ENCODE data around the gene C18orf32.

GRCh38 chr18:49492694-49493033 lies 5.6 kb upstream of the C18orf32 start:
- no peak for TF ChIP-seq DPF2 (IDR thresholded peaks at IDR 0.05)
- TF ChIP-seq EGR1 (IDR thresholded peaks at IDR 0.05; ENCODE audit: borderline replicate concordance in 1 of 2, low read depth in 2 of 2, low read length in 2 of 2) = no peak
- TF ChIP-seq POLR2AphosphoS5 (IDR thresholded peaks at IDR 0.05; ENCODE audit: low read length) = no peak
- TF ChIP-seq MXI1 (IDR thresholded peaks at IDR 0.05; ENCODE audit: low read depth, low read length) = no peak
- no peak for TF ChIP-seq EZH2 (IDR thresholded peaks at IDR 0.05; ENCODE audit: borderline replicate concordance, control insufficient read depth, low read depth, low read length)
- no peak for TF ChIP-seq RCOR1 (conservative IDR thresholded peaks at IDR 0.05; ENCODE audit: low read depth, low read length)
- TF ChIP-seq ATF3 (IDR thresholded peaks at IDR 0.05; ENCODE audit: borderline replicate concordance, extremely low read depth, low read depth, low read length) = no peak
- no peak for TF ChIP-seq CHD2 (IDR thresholded peaks at IDR 0.05; ENCODE audit: borderline replicate concordance, low read depth, low read length)
- TF ChIP-seq CTCF (IDR thresholded peaks at IDR 0.05 in 2 of 3, conservative IDR thresholded peaks at IDR 0.05 in 1 of 3; ENCODE audit: control insufficient read depth in 2 of 3, extremely low read depth in 1 of 3, insufficient read depth in 1 of 3, low read depth in 3 of 3, low read length in 3 of 3) = no peak
- no peak for TF ChIP-seq NBN (IDR thresholded peaks at IDR 0.05)
- no peak for TF ChIP-seq HCFC1 (IDR thresholded peaks at IDR 0.05; ENCODE audit: low read length)
- TF ChIP-seq JUND (IDR thresholded peaks at IDR 0.05; ENCODE audit: low read depth, low read length) = no peak
- no peak for TF ChIP-seq CEBPZ (IDR thresholded peaks at IDR 0.05; ENCODE audit: low read depth, low read length)

Data from GM12878 (cell line).